HCT116 (cell line): Measurements from ENCODE around the gene TET2. TPM values are rescaled to one million over a fixed set of nuclear protein-coding genes. Genes with fewer than 3 reads are reported as not detected.

ENCODE experiments used
- ATAC-seq: fragments of 200-7000 bp; cut with Tn5 transposase; 2 replicates; pipeline ENCODE4 v1.9.1; 2020; ENCODE audit warnings: mild to moderate bottlenecking, moderate library complexity
- BruUV-seq: library from RNA; stranded (reverse); fragments of 400-500 nt; replicated peaks from 2 replicates; lab custom pipeline; 2021; lab: Mats Ljungman, UMichigan
- CTCF ChIA-PET: fragments of 300-600 bp; sonication (Branson Sonifier 250); formaldehyde crosslinking; loops from one replicate; lab custom pipeline; 2021; ENCODE audit warnings: antibody characterized with exemption; lab: Charles Lee
- POLR2A ChIA-PET: fragments of 300-600, 350-600 bp; sonication (Branson Sonifier 250); formaldehyde crosslinking; loops from one replicate; lab custom pipeline; 2021; ENCODE audit warnings: antibody characterized with exemption; lab: Charles Lee
- RAD21 ChIA-PET, 2 experiments: fragments of 300-600 bp; sonication (Branson Sonifier 250); formaldehyde crosslinking; loops; one replicate each; lab custom pipeline; 2023; ENCODE audit warnings: low total read pairs in 2 of 2; ENCODE audit not compliant: uncharacterized antibody in 2 of 2, unreplicated experiment in 2 of 2, low non-redundant PET in 1 of 2; lab: Charles Lee
- DNase-seq: peaks from one replicate; pipeline ENCODE4 v3.0.0-alpha.2; 2010; ENCODE audit warnings: low read depth, low spot score
- H2AFZ ChIP-seq: fragments of 200-600 bp; shearing (Covaris generic), sonication (generic); 2 replicates; pipeline ENCODE4 v1.6.1; 2017; ENCODE audit warnings: low read depth, mixed run types, mixed read lengths, antibody characterized with exemption, low read length; ENCODE audit not compliant: poor library complexity, severe bottlenecking
- H3K27ac ChIP-seq: 2 replicates; pipeline ENCODE4 v1.5.1; 2012; ENCODE audit warnings: low read depth, low read length
- H3K27me3 ChIP-seq: fragments of 200-600 bp; sonication (generic); 2 replicates; pipeline ENCODE4 v1.6.1; 2016; ENCODE audit warnings: mixed run types, low read length, mixed read lengths; ENCODE audit not compliant: insufficient read depth
- H3K36me3 ChIP-seq, 2 experiments: fragments of 200-500 bp in 1 of 2; fragments of 200-600 bp in 1 of 2; sonication (Bioruptor generic) in 1 of 2; sonication (generic) in 1 of 2; 2 replicates each; pipeline versions ENCODE4 v1.5.1 to v1.6.1; 2014 to 2016; ENCODE audit warnings: low read length in 2 of 2, inconsistent platforms in 1 of 2, mixed read lengths in 1 of 2, mixed run types in 1 of 2; ENCODE audit not compliant: insufficient read depth in 2 of 2, control insufficient read depth in 1 of 2
- H3K4me1 ChIP-seq, 2 experiments: fragments of 200-600 bp in 1 of 2; sonication (generic) in 1 of 2; 2 replicates each; pipeline versions ENCODE4 v1.5.1 to v1.6.1; 2012 to 2017; ENCODE audit warnings: low read length in 2 of 2, inconsistent platforms in 1 of 2, mild to moderate bottlenecking in 1 of 2, mixed read lengths in 1 of 2, mixed run types in 1 of 2, moderate library complexity in 1 of 2; ENCODE audit not compliant: insufficient read depth in 2 of 2, control insufficient read depth in 1 of 2
- H3K4me2 ChIP-seq: fragments of 200-600 bp; sonication (generic); 2 replicates; pipeline ENCODE4 v1.6.1; 2017; ENCODE audit warnings: mixed run types, low read length, mixed read lengths
- H3K4me3 ChIP-seq, 2 experiments: fragments of 200-600 bp in 1 of 2; sonication (generic) in 1 of 2; replicated peaks in 1 of 2; 2 replicates each; pipeline ENCODE4 v1.5.1; 2011 to 2016; ENCODE audit warnings: low read length in 2 of 2, control low read depth in 1 of 2, low read depth in 1 of 2, mild to moderate bottlenecking in 1 of 2, mixed read lengths in 1 of 2, mixed run types in 1 of 2
- H3K79me2 ChIP-seq: fragments of 200-600 bp; sonication (generic); 2 replicates; pipeline ENCODE4 v1.6.1; 2017; ENCODE audit warnings: mild to moderate bottlenecking, mixed run types, low read length, moderate library complexity, mixed read lengths; ENCODE audit not compliant: insufficient read depth
- H3K9ac ChIP-seq: fragments of 200-600 bp; sonication (generic); 2 replicates; pipeline ENCODE4 v1.6.1; 2016; ENCODE audit warnings: low read length, mixed read lengths
- H3K9me2 ChIP-seq: fragments of 200-600 bp; sonication (generic), shearing (Covaris generic); 2 replicates; pipeline ENCODE4 v1.6.1; 2017; ENCODE audit warnings: mixed run types, mild to moderate bottlenecking, moderate library complexity; ENCODE audit not compliant: insufficient read depth
- H3K9me3 ChIP-seq, 2 experiments: fragments of 200-500 bp in 1 of 2; fragments of 200-600 bp in 1 of 2; sonication (Bioruptor generic) in 1 of 2; sonication (generic) in 1 of 2; 2 replicates each; pipeline ENCODE4 v1.6.1; 2014 to 2017; ENCODE audit warnings: low read length in 2 of 2, mixed read lengths in 2 of 2, inconsistent platforms in 1 of 2, low read depth in 1 of 2, mild to moderate bottlenecking in 1 of 2, mixed run types in 1 of 2, moderate library complexity in 1 of 2; ENCODE audit not compliant: control insufficient read depth in 1 of 2, insufficient read depth in 1 of 2
- H4K20me1 ChIP-seq: fragments of 200-600 bp; sonication (generic), shearing (Covaris generic); 2 replicates; pipeline ENCODE4 v1.6.1; 2017; ENCODE audit warnings: mixed run types, mild to moderate bottlenecking, moderate library complexity; ENCODE audit not compliant: insufficient read depth
- CEBPB ChIP-seq: IDR thresholded peaks from 2 replicates; pipeline ENCODE4 v1.6.1; 2012; ENCODE audit warnings: low read depth
- EGR1 ChIP-seq: IDR thresholded peaks from 2 replicates; pipeline ENCODE4 v1.6.1; 2012; ENCODE audit warnings: low read depth
- FOSL1 ChIP-seq: IDR thresholded peaks from 2 replicates; pipeline ENCODE4 v1.6.1; 2012; ENCODE audit warnings: low read depth
- POLR2AphosphoS5 ChIP-seq: IDR thresholded peaks from 2 replicates; pipeline ENCODE4 v1.6.1; 2011; ENCODE audit warnings: mild to moderate bottlenecking, low read depth, low read length, moderate library complexity
- SP1 ChIP-seq: IDR thresholded peaks from 2 replicates; pipeline ENCODE4 v1.6.1; 2012; ENCODE audit warnings: low read depth
- YY1 ChIP-seq: IDR thresholded peaks from 2 replicates; pipeline ENCODE4 v1.6.1; 2011; ENCODE audit warnings: low read length, low read depth, moderate library complexity, mild to moderate bottlenecking; ENCODE audit not compliant: insufficient replicate concordance; ENCODE audit errors: extremely low read depth
- ZFX ChIP-seq: fragments of 450-650 bp; IDR thresholded peaks from 2 replicates; pipeline ENCODE4 v1.6.1; 2017
- intact Hi-C: fragments of 100-400 bp; cut with micrococcal nuclease; formaldehyde crosslinking; loops from 2 replicates; pipeline ENCODE4 v1.10.0; 2022
- total RNA-seq: library from RNA; stranded (reverse); gene quantifications from one replicate; pipeline ENCODE4 v1.2.1, GENCODE V29; 2021; ENCODE audit not compliant: unreplicated experiment
- TF ChIP-seq, protein P1 (sequence below), 3 experiments: fragments of 200-600 bp in 1 of 3; sonication (generic) in 1 of 3; IDR thresholded peaks in 2 of 3; conservative IDR thresholded peaks in 1 of 3; 2 replicates each; pipeline ENCODE4 v1.5.1; 2012 to 2017; ENCODE audit warnings: low read depth in 2 of 3, low read length in 2 of 3, antibody characterized with exemption in 1 of 3, borderline replicate concordance in 1 of 3, control low read depth in 1 of 3, mild to moderate bottlenecking in 1 of 3, mixed read lengths in 1 of 3, mixed run types in 1 of 3, moderate library complexity in 1 of 3; ENCODE audit not compliant: insufficient read depth in 1 of 3

Gene TET2
- total RNA-seq, 1 experiment from 2014 or later: 9.7 TPM

DNA sequence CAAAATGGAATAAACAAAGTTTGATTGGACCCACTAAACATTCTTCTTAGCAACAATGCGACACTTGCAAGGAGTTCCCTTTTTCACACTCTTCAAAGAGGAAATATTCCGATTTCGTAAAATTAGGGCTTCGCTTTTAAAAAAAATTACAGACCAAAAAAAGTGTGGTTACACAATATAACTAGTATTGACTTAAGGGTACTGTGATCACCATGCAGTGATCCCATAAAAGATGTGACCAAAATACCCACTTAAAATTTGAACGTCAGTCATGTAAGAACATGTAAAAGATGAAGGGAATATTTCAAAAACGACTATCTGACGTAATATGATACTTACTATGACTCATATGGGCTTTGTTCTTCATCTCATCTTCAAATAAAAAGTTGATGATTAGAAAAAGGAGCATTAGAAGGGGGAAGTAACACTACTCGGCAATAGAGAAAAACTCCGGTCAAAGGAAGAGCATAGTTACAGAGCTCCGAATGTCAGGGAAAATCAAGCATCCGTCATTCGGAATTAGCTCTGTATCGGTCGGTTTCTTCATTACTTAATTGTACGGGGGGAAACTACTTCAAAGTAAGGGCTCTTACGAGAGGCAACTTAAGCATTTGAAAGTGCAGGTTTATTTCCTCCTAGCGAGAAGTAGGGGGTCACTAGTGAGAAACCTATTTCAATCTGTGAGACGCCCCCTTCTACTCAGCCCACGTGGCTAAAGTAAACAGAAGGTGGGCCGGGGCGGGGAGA is 1.3 kb upstream of the TET2 start:
- Histone ChIP-seq H3K27ac (no peak overlapping the region), H3K9ac (peak overlapping the region; percentile 77; the same call in 1 of the 2 replicates), H3K4me3 (peak overlapping the region in 1 of 2 experiments; percentile 70; a peak in 2 of 4 replicates), H4K20me1 (no peaks in the 10 kb centered on the region), H3K79me2 (peaks cover 34% of the 10 kb centered on the region), H3K4me1 (peaks cover 6 to 18% of the 10 kb centered on the region in 2 experiments; a peak in 3 of 4 replicates), H3K36me3 (no peaks in the 10 kb centered on the region), H3K9me2 (no peaks in the 10 kb centered on the region), H3K4me2 (peak overlapping the region; percentile 91), H2AFZ (peak overlapping the region; percentile 52), H3K9me3 (no peaks in the 10 kb centered on the region), H3K27me3 (no peaks in the 10 kb centered on the region)
- ChIA-PET CTCF (no interaction called here), RAD21 (no interaction called here), POLR2A (no interaction called here)
- ATAC-seq: no peak
- TF ChIP-seq YY1: no peak
- TF ChIP-seq FOSL1: 0 out of 2 replicates have a peak, but pooled peaks have one; percentile 19
- intact Hi-C loops: no loop called here
- no peak for DNase-seq
- TSS peak; percentile 68 for BruUV-seq

DNA sequence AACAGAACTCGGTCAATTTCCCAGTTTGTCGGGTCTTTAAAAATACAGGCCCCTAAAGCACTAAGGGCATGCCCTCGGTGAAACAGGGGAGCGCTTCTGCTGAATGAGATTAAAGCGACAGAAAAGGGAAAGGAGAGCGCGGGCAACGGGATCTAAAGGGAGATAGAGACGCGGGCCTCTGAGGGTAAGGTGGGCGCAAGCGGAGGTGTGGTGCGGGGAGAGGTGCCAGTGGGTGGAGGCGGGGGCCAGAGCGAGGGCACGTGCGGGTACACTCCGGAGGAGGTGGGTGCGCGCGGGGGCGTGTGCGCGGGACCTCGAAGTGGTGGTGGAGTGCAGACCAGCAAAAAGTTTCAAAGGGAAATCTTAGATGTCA is 787 bp upstream of the TET2 start:
- peak overlapping the region; percentile 70 to 79 for H3K4me3 ChIP-seq
- DNase-seq: no peak
- H3K9ac ChIP-seq: peak overlapping the region; percentile 77
- ChIA-PET POLR2A (no interaction called here), CTCF (no interaction called here), RAD21 (no interaction called here)
- ATAC-seq: peak; percentile 21; the same call in 1 of the 2 replicates
- intact Hi-C loops: no loop called here
- no peaks in the 10 kb centered on the region for H4K20me1 ChIP-seq
- TF ChIP-seq POLR2AphosphoS5: no peak
- TF ChIP-seq CEBPB: no peak
- no peak for TF ChIP-seq SP1
- no peak for TF ChIP-seq ZFX
- no peak for TF ChIP-seq EGR1
- TF ChIP-seq, protein P1, sequence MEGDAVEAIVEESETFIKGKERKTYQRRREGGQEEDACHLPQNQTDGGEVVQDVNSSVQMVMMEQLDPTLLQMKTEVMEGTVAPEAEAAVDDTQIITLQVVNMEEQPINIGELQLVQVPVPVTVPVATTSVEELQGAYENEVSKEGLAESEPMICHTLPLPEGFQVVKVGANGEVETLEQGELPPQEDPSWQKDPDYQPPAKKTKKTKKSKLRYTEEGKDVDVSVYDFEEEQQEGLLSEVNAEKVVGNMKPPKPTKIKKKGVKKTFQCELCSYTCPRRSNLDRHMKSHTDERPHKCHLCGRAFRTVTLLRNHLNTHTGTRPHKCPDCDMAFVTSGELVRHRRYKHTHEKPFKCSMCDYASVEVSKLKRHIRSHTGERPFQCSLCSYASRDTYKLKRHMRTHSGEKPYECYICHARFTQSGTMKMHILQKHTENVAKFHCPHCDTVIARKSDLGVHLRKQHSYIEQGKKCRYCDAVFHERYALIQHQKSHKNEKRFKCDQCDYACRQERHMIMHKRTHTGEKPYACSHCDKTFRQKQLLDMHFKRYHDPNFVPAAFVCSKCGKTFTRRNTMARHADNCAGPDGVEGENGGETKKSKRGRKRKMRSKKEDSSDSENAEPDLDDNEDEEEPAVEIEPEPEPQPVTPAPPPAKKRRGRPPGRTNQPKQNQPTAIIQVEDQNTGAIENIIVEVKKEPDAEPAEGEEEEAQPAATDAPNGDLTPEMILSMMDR (IDR thresholded peaks at IDR 0.05 in 2 of 3, conservative IDR thresholded peaks at IDR 0.05 in 1 of 3; ENCODE audit: borderline replicate concordance in 1 of 3, insufficient read depth in 1 of 3, low read depth in 2 of 3, low read length in 2 of 3): no peak
- no TSS peak for BruUV-seq
- H3K79me2 ChIP-seq: peaks cover 40% of the 10 kb centered on the region
- H3K36me3 ChIP-seq: no peaks in the 10 kb centered on the region
- H3K27ac ChIP-seq: peak overlapping the region; percentile 73; the same call in 1 of the 2 replicates
- H3K9me2 ChIP-seq: no peaks in the 10 kb centered on the region
- peak overlapping the region; percentile 91 for H3K4me2 ChIP-seq
- H3K4me1 ChIP-seq: peaks cover 6 to 18% of the 10 kb centered on the region in 2 experiments; a peak in 3 of 4 replicates
- peak overlapping the region; percentile 52 for H2AFZ ChIP-seq
- H3K27me3 ChIP-seq: no peaks in the 10 kb centered on the region
- H3K9me3 ChIP-seq: no peaks in the 10 kb centered on the region
